Frontal cortex (tissue), 4 donors: ENCODE measurements around the gene DLST. TPM values are rescaled to one million over a fixed set of nuclear protein-coding genes. Genes with fewer than 3 reads are reported as not detected.

Experiments used
- DNase-seq, 2 donors: peaks; one replicate each; pipeline ENCODE4 v3.0.0; 2012; ENCODE audit warnings: low spot score in 2 of 2
- FAIRE-seq: peaks from 2 replicates; lab custom pipeline; 2012; peaks lifted over from hg19 to GRCh38; lab: Jason Lieb, UNC
- total RNA-seq: library from RNA; depleted of rRNA; stranded (reverse); fragments of >200 nt; gene quantifications from one replicate; pipeline ENCODE4 v1.2.3, GENCODE V29; 2014
- donor health status: control.
- donor health status: control.
- donor health status: control.

Gene DLST
- total RNA-seq, 1 donor from 2014 or later, result 28.5 TPM

- no peak for FAIRE-seq
- DNase-seq, result no peak
Observed at GRCh38 chr14:74891870-74892269, 10.2 kb downstream of the DLST start.

- FAIRE-seq, result no peak
- no peak for DNase-seq
Observed at GRCh38 chr14:74892745-74893144, 11.0 kb downstream of the DLST start.

- no peak for FAIRE-seq
- DNase-seq, result no peak
Observed at GRCh38 chr14:74893614-74894091, 11.9 kb downstream of the DLST start.

- DNase-seq, result no peak
- FAIRE-seq, result no peak
Observed at GRCh38 chr14:74896400-74896799, 14.7 kb downstream of the DLST start.

- FAIRE-seq, result no peak
- DNase-seq, result no peak
Observed at GRCh38 chr14:74897642-74898041, 15.9 kb downstream of the DLST start.

GRCh38 chr14:74898083-74898482 is 16.4 kb downstream of the DLST start:
- FAIRE-seq (no peak), DNase-seq (no peak)

- FAIRE-seq (no peak), DNase-seq (no peak)
Observed at GRCh38 chr14:74898694-74899093, 17.0 kb downstream of the DLST start.

- DNase-seq (no peak), FAIRE-seq (no peak)
Observed at GRCh38 chr14:74902941-74903705, 21.4 kb downstream of the DLST start.

GRCh38 chr14:74904635-74905503 is 23.2 kb downstream of the DLST start:
- FAIRE-seq (no peak), DNase-seq (no peak)

- DNase-seq (peak; percentile 63 to 78), FAIRE-seq (no peak)
Observed at GRCh38 chr14:74905595-74906142, 24.0 kb downstream of the DLST start.

- FAIRE-seq (no peak), DNase-seq (no peak)
Observed at GRCh38 chr14:74906925-74907521, 25.3 kb downstream of the DLST start.

GRCh38 chr14:74907744-74908143 is 26.0 kb downstream of the DLST start:
- no peak for DNase-seq
- no peak for FAIRE-seq

- FAIRE-seq (no peak), DNase-seq (no peak)
Observed at GRCh38 chr14:74908861-74909341, 27.2 kb downstream of the DLST start.

GRCh38 chr14:74909501-74909900 is 27.8 kb downstream of the DLST start:
- FAIRE-seq (no peak), DNase-seq (no peak)

- no peak for DNase-seq
- no peak for FAIRE-seq
Observed at GRCh38 chr14:74909911-74910310, 28.2 kb downstream of the DLST start.

- FAIRE-seq (no peak), DNase-seq (no peak)
Observed at GRCh38 chr14:74910556-74910955, 28.8 kb downstream of the DLST start.

- FAIRE-seq, result no peak
- DNase-seq, result no peak
Observed at GRCh38 chr14:74911221-74911620, 29.5 kb downstream of the DLST start.

GRCh38 chr14:74911704-74912103 is 30.0 kb downstream of the DLST start:
- DNase-seq (no peak), FAIRE-seq (no peak)

- no peak for FAIRE-seq
- DNase-seq, result no peak
Observed at GRCh38 chr14:74912111-74912510, 30.4 kb downstream of the DLST start.

- DNase-seq (no peak), FAIRE-seq (no peak)
Observed at GRCh38 chr14:74912801-74913200, 31.1 kb downstream of the DLST start.
